Erythroblast (primary cell): ENCODE results near the gene SGCA.

Experiments
- GATA1 ChIP-seq: IDR thresholded peaks from 2 replicates; pipeline ENCODE4 v1.6.1; 2011; ENCODE audit warnings: low read depth, mild to moderate bottlenecking, control low read depth, low read length, moderate library complexity
- POLR2A ChIP-seq: IDR thresholded peaks from 2 replicates; pipeline ENCODE4 v1.6.1; 2011; ENCODE audit warnings: mild to moderate bottlenecking, low read length

- TF ChIP-seq POLR2A (no peak), GATA1 (no peak)
Observed at GRCh38 chr17:50164697-50164988, 1.2 kb upstream of the SGCA start.
